Upper lobe of left lung (tissue), 6 donors: ENCODE measurements around the gene ATXN1. TPM values are rescaled to one million over a fixed set of nuclear protein-coding genes. Genes with fewer than 3 reads are reported as not detected.

Source experiments
- ATAC-seq, 2 donors: fragments of 200-7000 bp; cut with Tn5 transposase; one replicate each; pipeline ENCODE4 v1.9.1; 2022; ENCODE audit warnings: mild to moderate bottlenecking in 2 of 2, moderate library complexity in 2 of 2; ENCODE audit not compliant: low FRiP score in 2 of 2
- DNase-seq, 2 donors: peaks; one replicate each; pipeline ENCODE4 v3.0.0-alpha.2; 2019 to 2020
- H3K27ac ChIP-seq, 4 donors: fragments of 200-600 bp; sonication (generic); one replicate each; pipeline ENCODE4 v1.5.1; 2016 to 2019
- H3K27me3 ChIP-seq, 4 donors: fragments of 200-600 bp; sonication (generic); one replicate each; pipeline ENCODE4 v1.5.1; 2017 to 2019
- H3K36me3 ChIP-seq, 4 donors: fragments of 200-600 bp; sonication (generic); one replicate each; pipeline ENCODE4 v1.5.1; 2016 to 2019
- H3K4me1 ChIP-seq, 4 donors: fragments of 200-600 bp; sonication (generic); one replicate each; pipeline ENCODE4 v1.5.1; 2018 to 2019
- H3K4me3 ChIP-seq, 4 donors: fragments of 200-600 bp; sonication (generic); one replicate each; pipeline ENCODE4 v1.5.1; 2017 to 2019; ENCODE audit warnings: mild to moderate bottlenecking in 2 of 4, moderate library complexity in 1 of 4
- H3K9me3 ChIP-seq, 4 donors: fragments of 200-600 bp; sonication (generic); one replicate each; pipeline ENCODE4 v1.5.1; 2018 to 2019
- EP300 ChIP-seq, 4 donors: sonication (generic); formaldehyde crosslinking; IDR thresholded peaks; one replicate each; pipeline ENCODE4 v1.5.1; 2017; ENCODE audit warnings: antibody characterized with exemption in 4 of 4, control low read depth in 2 of 4
- POLR2A ChIP-seq, 4 donors: fragments of 450-650 bp; IDR thresholded peaks; one replicate each; pipeline ENCODE4 v1.5.1; 2016 to 2017; ENCODE audit warnings: antibody characterized with exemption in 4 of 4, mild to moderate bottlenecking in 2 of 4
- POLR2AphosphoS5 ChIP-seq, 2 donors: sonication (generic); formaldehyde crosslinking; IDR thresholded peaks; one replicate each; pipeline ENCODE4 v1.5.1; 2017; ENCODE audit warnings: antibody characterized with exemption in 2 of 2
- WGBS, 2 donors: methylation state at CpG; one replicate each; pipeline ENCODE4 v1.1.5; 2017 to 2018; 5-methylcytosine and 5-hydroxymethylcytosine counted together
- total RNA-seq, 6 donors: library from RNA; depleted of rRNA in 4 of 6; stranded (reverse); fragments of >200 nt in 4 of 6; gene quantifications; one replicate each; pipeline versions ENCODE4 v1.1.0 to v1.2.1, GENCODE V29; 2016 to 2021
- TF ChIP-seq, protein P1 (sequence below), 6 experiments: fragments of 450-650 bp in 4 of 6; fragments of 200-600 bp in 2 of 6; sonication (generic) in 2 of 6; IDR thresholded peaks; one replicate each; pipeline ENCODE4 v1.5.1; 2016 to 2019; ENCODE audit warnings: antibody characterized with exemption in 6 of 6
- donor health status: DM: no; HTN: no; CAD: no; lungs with moderate emphysema.
- donor health status: DM: no; HTN: yes; CAD: no; lungs with severe emphysema.

ATXN1 gene
- total RNA-seq, 6 donors from 2014 or later = 44.2 to 106 (median 71.7) TPM

DNA sequence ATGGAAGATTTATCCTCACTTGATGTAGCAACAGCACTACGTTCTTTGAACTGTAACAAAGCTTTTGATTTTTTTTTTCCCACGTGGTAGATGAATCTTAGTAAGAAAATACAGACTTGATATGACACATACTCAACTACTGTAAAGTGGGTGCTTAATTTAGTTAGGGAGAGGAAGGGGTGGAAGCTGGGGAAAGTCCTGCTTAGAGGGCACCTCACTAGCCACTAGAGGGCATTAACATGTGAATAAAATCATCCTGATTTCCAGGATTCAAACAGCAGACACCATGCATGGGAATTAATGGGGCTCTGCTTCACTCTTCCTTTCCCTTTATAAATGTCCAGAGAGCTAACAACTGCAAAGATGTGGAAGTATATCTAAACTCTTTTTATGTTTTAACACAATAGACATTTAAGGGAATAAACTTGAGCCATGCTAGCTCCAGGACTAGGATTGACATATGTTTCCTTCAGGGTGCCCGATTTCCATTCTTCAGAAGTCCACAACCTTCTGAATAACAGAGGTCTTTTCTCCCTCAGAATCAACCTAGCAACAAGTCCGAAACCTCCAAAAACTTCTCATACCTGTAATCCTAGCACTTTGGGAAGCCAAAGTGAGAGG lies 250.1 kb downstream of the ATXN1 start:
- DNase-seq (no peak), ATAC-seq (peak; percentile 68 to 70)
- no peaks in the 10 kb centered on the region for H3K36me3 ChIP-seq
- H3K4me3 ChIP-seq = no peak overlapping the region
- TF ChIP-seq, protein P1, sequence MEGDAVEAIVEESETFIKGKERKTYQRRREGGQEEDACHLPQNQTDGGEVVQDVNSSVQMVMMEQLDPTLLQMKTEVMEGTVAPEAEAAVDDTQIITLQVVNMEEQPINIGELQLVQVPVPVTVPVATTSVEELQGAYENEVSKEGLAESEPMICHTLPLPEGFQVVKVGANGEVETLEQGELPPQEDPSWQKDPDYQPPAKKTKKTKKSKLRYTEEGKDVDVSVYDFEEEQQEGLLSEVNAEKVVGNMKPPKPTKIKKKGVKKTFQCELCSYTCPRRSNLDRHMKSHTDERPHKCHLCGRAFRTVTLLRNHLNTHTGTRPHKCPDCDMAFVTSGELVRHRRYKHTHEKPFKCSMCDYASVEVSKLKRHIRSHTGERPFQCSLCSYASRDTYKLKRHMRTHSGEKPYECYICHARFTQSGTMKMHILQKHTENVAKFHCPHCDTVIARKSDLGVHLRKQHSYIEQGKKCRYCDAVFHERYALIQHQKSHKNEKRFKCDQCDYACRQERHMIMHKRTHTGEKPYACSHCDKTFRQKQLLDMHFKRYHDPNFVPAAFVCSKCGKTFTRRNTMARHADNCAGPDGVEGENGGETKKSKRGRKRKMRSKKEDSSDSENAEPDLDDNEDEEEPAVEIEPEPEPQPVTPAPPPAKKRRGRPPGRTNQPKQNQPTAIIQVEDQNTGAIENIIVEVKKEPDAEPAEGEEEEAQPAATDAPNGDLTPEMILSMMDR (IDR thresholded peaks at IDR 0.05) = peak; percentile 37 to 70 (median 52)
- TF ChIP-seq POLR2A (IDR thresholded peaks at IDR 0.05) = no peak
- H3K27me3 ChIP-seq = no peaks in the 10 kb centered on the region
- WGBS, 2 donors = 60 to 63% methylated on average over 4 of the region's 4 CpGs
- no peaks in the 10 kb centered on the region for H3K9me3 ChIP-seq
- peaks cover 23 to 33% (median 28%) of the 10 kb centered on the region in 4 donors for H3K4me1 ChIP-seq
- H3K27ac ChIP-seq = no peak overlapping the region

DNA sequence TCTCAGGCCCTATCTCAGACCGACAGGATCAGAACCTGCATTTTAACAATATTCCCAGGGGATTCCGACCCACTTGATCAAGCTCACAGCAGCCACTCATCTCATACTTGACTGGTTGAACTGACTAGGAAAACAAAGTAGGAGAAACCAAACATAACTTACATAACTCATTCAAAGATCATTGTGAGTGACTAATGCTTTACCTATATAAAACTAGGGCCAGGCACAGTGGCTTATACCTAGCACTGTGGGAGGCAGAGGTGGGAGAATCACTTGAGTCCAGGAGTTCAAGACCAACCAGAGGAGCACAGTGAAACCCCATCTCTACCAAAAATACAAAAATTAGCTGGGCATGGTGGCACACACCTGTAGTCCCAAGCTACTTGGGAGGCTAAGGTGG lies 251.0 kb downstream of the ATXN1 start:
- no peak for TF ChIP-seq POLR2AphosphoS5 (IDR thresholded peaks at IDR 0.05)
- no peak for TF ChIP-seq POLR2A (IDR thresholded peaks at IDR 0.05)
- TF ChIP-seq, protein P1 (IDR thresholded peaks at IDR 0.05) = no peak
- no peak for TF ChIP-seq EP300 (IDR thresholded peaks at IDR 0.05)
- Histone ChIP-seq H3K9me3 (no peaks in the 10 kb centered on the region), H3K27me3 (no peaks in the 10 kb centered on the region), H3K36me3 (no peaks in the 10 kb centered on the region), H3K27ac (no peak overlapping the region), H3K4me1 (peaks cover 23 to 33% (median 29%) of the 10 kb centered on the region in 4 donors), H3K4me3 (no peak overlapping the region)
- 70 to 81% methylated on average over 2 of the region's 2 CpGs for WGBS, 2 donors
- DNase-seq = no peak
- no peak for ATAC-seq

- Histone ChIP-seq H3K27ac (no peak overlapping the region), H3K4me1 (peaks cover 22 to 30% (median 26%) of the 10 kb centered on the region in 4 donors), H3K9me3 (no peaks in the 10 kb centered on the region), H3K27me3 (no peaks in the 10 kb centered on the region), H3K4me3 (no peak overlapping the region), H3K36me3 (no peaks in the 10 kb centered on the region)
- WGBS, 2 donors = 58 to 75% methylated on average over 1 of the region's 1 CpG
- no peak for ATAC-seq
- no peak for DNase-seq
- no peak for TF ChIP-seq EP300 (IDR thresholded peaks at IDR 0.05)
- TF ChIP-seq POLR2AphosphoS5 (IDR thresholded peaks at IDR 0.05) = no peak
- TF ChIP-seq, protein P1 (IDR thresholded peaks at IDR 0.05) = no peak
Observed at GRCh38 chr6:16508959-16509358, 252.3 kb downstream of the ATXN1 start.

- ATAC-seq = peak in 1 of 2 donors; percentile 64
- Histone ChIP-seq H3K9me3 (no peaks in the 10 kb centered on the region), H3K27me3 (no peaks in the 10 kb centered on the region), H3K36me3 (no peaks in the 10 kb centered on the region), H3K4me1 (peaks cover 0 to 2% (median under 1%) of the 10 kb centered on the region in 4 donors), H3K4me3 (no peak overlapping the region), H3K27ac (peak overlapping the region in 1 of 4 donors; percentile 15)
- WGBS, 2 donors = 70 to 73% methylated on average over 9 of the region's 9 CpGs
- DNase-seq = no peak
- TF ChIP-seq EP300 (IDR thresholded peaks at IDR 0.05) (peak in 1 of 4 donors; percentile 6), POLR2AphosphoS5 (IDR thresholded peaks at IDR 0.05) (no peak)
Observed at GRCh38 chr6:16505711-16506357, 255.4 kb downstream of the ATXN1 start.

GRCh38 chr6:16504609-16505008 lies 256.7 kb downstream of the ATXN1 start:
- no peak for TF ChIP-seq POLR2A (IDR thresholded peaks at IDR 0.05)
- no peak for TF ChIP-seq EP300 (IDR thresholded peaks at IDR 0.05)
- no peak for TF ChIP-seq POLR2AphosphoS5 (IDR thresholded peaks at IDR 0.05)
- TF ChIP-seq, protein P1 (IDR thresholded peaks at IDR 0.05) = no peak
- no peak for DNase-seq
- Histone ChIP-seq H3K9me3 (no peaks in the 10 kb centered on the region), H3K4me1 (peaks cover 0 to 2% (median 0%) of the 10 kb centered on the region in 4 donors), H3K27ac (no peak overlapping the region), H3K36me3 (no peaks in the 10 kb centered on the region), H3K4me3 (no peak overlapping the region), H3K27me3 (no peaks in the 10 kb centered on the region)
- 60 to 73% methylated on average over 5 of the region's 5 CpGs for WGBS, 2 donors
- ATAC-seq = no peak
